Ishikawa (cell line): ENCODE measurements around the gene FAM114A1.

Source experiments
- CEBPB ChIP-seq: IDR thresholded peaks from 2 replicates; pipeline ENCODE4 v1.6.1; 2012
- CREB1 ChIP-seq: IDR thresholded peaks from 2 replicates; pipeline ENCODE4 v1.6.1; 2012; ENCODE audit warnings: low read depth
- EGR1 ChIP-seq: IDR thresholded peaks from 2 replicates; pipeline ENCODE4 v1.6.1; 2012
- EP300 ChIP-seq: IDR thresholded peaks from 2 replicates; pipeline ENCODE4 v1.6.1; 2012; ENCODE audit warnings: borderline replicate concordance
- FOXM1 ChIP-seq: IDR thresholded peaks from 2 replicates; pipeline ENCODE4 v1.6.1; 2012; ENCODE audit warnings: low read depth, borderline replicate concordance
- NFIC ChIP-seq: IDR thresholded peaks from 2 replicates; pipeline ENCODE4 v1.6.1; 2012
- RAD21 ChIP-seq: IDR thresholded peaks from 2 replicates; pipeline ENCODE4 v1.6.1; 2012; ENCODE audit warnings: low read depth
- TAF1 ChIP-seq: IDR thresholded peaks from 2 replicates; pipeline ENCODE4 v1.6.1; 2012; ENCODE audit warnings: low read depth, mild to moderate bottlenecking
- TCF12 ChIP-seq: IDR thresholded peaks from 2 replicates; pipeline ENCODE4 v1.6.1; 2012; ENCODE audit warnings: low read depth
- TEAD4 ChIP-seq: IDR thresholded peaks from 2 replicates; pipeline ENCODE4 v1.6.1; 2012
- YY1 ChIP-seq: IDR thresholded peaks from 2 replicates; pipeline ENCODE4 v1.6.1; 2012; ENCODE audit warnings: low read depth
- ZBTB7A ChIP-seq: IDR thresholded peaks from 2 replicates; pipeline ENCODE4 v1.6.1; 2012; ENCODE audit warnings: low read depth
- TF ChIP-seq, protein P1 (sequence below): IDR thresholded peaks from 2 replicates; pipeline ENCODE4 v1.6.1; 2012; ENCODE audit warnings: low read depth, mild to moderate bottlenecking
- TF ChIP-seq, protein P2 (sequence below): IDR thresholded peaks from 2 replicates; pipeline ENCODE4 v1.6.1; 2012
- TF ChIP-seq, protein P3 (sequence below): IDR thresholded peaks from 2 replicates; pipeline ENCODE4 v1.6.1; 2012

FAM114A1 gene

DNA sequence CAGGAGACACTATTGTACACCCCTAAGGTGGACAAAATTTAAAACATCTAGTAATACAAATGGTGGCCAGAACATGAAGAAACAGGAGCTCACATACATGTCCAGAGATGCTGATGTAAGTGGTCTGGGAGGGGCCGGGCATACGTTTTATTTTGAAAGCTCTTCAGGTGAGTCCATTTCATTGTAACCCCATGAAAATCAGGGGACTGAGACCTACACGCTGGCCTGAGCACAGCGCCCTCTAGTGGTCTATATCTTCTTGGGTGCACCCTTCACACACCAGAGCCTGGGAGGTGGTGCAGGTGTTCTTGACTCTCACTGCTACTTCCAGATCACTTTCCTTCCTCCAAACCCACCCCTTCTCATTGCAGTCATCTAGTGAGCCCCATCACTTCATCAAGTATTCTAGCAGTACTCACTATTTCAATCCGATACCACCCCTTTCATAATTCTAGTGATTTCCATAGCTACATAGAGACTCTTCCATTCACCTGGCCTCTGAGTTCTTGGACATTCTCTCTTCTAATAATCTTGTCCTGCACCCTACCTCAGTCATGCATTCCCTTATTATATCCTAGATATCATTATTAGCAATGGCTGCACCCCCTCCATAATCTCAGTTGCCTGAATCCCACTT, 6.7 kb upstream of the FAM114A1 start:
- no peak for TF ChIP-seq YY1
- TF ChIP-seq RAD21 = peak; percentile 39

DNA sequence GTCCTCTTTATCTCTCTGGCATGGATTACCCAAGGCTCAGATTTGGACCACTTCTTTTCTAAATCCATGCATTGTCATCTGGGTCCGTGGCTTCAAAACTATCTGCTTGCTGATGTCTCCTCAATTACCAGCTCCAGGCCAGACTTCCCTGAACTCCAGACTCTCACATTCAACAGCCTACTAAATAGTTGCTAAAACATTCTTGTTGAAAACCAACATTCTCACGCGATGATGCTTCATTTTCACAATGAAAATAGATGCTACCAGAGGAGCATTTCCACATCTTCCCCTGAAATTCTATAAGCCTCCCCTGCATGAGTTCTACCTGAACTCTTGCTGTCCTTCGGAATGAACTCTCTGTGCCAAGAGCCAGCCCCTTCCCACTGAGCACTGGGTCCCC, 5.8 kb upstream of the FAM114A1 start:
- TF ChIP-seq FOXM1 = no peak
- no peak for TF ChIP-seq RAD21
- TF ChIP-seq, protein P1, sequence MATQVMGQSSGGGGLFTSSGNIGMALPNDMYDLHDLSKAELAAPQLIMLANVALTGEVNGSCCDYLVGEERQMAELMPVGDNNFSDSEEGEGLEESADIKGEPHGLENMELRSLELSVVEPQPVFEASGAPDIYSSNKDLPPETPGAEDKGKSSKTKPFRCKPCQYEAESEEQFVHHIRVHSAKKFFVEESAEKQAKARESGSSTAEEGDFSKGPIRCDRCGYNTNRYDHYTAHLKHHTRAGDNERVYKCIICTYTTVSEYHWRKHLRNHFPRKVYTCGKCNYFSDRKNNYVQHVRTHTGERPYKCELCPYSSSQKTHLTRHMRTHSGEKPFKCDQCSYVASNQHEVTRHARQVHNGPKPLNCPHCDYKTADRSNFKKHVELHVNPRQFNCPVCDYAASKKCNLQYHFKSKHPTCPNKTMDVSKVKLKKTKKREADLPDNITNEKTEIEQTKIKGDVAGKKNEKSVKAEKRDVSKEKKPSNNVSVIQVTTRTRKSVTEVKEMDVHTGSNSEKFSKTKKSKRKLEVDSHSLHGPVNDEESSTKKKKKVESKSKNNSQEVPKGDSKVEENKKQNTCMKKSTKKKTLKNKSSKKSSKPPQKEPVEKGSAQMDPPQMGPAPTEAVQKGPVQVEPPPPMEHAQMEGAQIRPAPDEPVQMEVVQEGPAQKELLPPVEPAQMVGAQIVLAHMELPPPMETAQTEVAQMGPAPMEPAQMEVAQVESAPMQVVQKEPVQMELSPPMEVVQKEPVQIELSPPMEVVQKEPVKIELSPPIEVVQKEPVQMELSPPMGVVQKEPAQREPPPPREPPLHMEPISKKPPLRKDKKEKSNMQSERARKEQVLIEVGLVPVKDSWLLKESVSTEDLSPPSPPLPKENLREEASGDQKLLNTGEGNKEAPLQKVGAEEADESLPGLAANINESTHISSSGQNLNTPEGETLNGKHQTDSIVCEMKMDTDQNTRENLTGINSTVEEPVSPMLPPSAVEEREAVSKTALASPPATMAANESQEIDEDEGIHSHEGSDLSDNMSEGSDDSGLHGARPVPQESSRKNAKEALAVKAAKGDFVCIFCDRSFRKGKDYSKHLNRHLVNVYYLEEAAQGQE = no peak
- no peak for TF ChIP-seq ZBTB7A
- TF ChIP-seq TCF12 = no peak
- TF ChIP-seq, protein P2, sequence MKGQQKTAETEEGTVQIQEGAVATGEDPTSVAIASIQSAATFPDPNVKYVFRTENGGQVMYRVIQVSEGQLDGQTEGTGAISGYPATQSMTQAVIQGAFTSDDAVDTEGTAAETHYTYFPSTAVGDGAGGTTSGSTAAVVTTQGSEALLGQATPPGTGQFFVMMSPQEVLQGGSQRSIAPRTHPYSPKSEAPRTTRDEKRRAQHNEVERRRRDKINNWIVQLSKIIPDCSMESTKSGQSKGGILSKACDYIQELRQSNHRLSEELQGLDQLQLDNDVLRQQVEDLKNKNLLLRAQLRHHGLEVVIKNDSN = no peak

- TF ChIP-seq YY1 (no peak), EGR1 (no peak), NFIC (no peak), FOXM1 (no peak), TAF1 (no peak), TCF12 (no peak), TEAD4 (no peak)
- TF ChIP-seq, protein P2 = no peak
Measured at GRCh38 chr4:38865445-38865844, 2.2 kb upstream of the FAM114A1 start.

- TF ChIP-seq, protein P1 = no peak
- TF ChIP-seq CEBPB (no peak), NFIC (no peak), EGR1 (no peak), RAD21 (no peak), TCF12 (no peak), TAF1 (no peak), YY1 (no peak), CREB1 (no peak), TEAD4 (no peak), ZBTB7A (no peak), EP300 (no peak)
- TF ChIP-seq, protein P2 = no peak
- TF ChIP-seq, protein P3, sequence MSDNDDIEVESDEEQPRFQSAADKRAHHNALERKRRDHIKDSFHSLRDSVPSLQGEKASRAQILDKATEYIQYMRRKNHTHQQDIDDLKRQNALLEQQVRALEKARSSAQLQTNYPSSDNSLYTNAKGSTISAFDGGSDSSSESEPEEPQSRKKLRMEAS = no peak
Measured at GRCh38 chr4:38866973-38867477, 581 bp upstream of the FAM114A1 start.

DNA sequence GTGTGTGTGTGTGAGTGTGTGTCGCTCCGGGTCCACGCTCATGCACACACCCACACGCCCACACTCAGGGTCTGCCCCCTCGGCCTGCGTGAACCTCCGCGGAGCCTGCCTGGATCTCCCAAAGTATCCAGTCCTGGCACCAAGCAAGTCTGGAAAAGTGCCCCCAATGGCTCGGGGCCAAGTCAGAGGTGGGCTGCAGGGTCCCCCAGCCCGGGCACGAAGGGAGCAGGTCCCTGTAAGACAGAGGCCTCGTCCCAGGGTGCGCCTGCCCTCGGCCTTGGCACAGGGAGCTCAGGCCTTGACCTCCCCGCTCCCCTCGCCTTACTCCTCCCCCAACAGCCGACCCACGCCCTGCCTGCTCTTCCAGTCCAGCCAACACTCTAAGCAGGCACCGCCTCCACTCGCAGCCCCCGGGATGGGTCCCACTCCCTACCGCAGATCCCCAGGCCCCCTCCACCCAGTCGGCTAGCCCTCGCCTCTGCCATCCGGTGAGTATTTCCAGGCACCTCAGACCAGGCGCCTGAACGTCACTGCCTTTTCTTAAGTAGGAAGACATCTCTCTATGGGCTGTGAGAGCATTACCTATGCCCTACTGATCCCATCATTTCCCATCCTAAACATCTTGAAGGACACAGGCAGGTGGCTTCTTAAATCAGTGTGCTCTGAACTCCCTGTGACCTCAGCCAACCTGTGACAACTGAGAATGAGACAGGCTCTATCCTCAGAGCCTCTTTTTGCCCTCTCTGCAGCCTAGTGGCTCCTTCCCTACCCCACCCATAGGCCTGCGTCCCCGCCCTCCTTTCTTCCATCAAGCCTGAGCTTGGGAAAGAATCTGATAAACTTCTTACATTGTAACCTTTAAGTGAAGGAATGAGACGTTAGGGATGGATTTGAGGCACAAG, 704 bp downstream of the FAM114A1 start:
- peak; percentile 32; the same call in 1 of the 2 replicates for TF ChIP-seq NFIC
- no peak for TF ChIP-seq CEBPB
- TF ChIP-seq YY1 = no peak
- no peak for TF ChIP-seq FOXM1
- no peak for TF ChIP-seq EP300
- no peak for TF ChIP-seq CREB1
- TF ChIP-seq, protein P2 = no peak
- TF ChIP-seq, protein P3 = no peak
- TF ChIP-seq RAD21 = no peak
- TF ChIP-seq ZBTB7A = peak; percentile 71; the same call in 1 of the 2 replicates
- TF ChIP-seq, protein P1 = no peak
- TF ChIP-seq TCF12 = no peak
